ENCODE results near the gene CMTM5.
"Not testable (repeated sequence)": the region's sequence is repeated elsewhere in the genome, so short reads cannot be mapped to it uniquely, and the experiment has no call there.

Gene CMTM5

DNA sequence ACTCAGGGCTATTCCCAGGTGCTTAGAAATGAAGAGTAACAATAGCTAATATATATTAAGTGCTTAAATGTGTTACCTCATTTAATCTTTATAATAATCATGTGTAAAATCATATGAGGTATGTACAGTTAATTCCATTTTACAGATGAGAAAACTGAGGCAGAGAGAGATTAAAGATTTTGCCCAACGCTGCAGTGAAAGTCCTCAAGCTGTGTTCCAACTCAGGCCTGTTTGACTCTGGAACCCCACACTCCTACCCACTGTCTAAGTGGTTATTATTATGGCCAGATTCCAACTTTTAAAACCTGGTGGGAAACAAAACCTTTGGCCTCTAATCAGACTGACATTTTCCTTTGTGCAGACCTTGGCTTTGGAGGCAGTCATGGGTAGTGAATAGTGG is 10.2 kb downstream of the CMTM5 start:
- H3K27ac ChIP-seq = no peak overlapping the region
- H3K4me1 ChIP-seq = peaks cover 0 to 9% (median 8%) of the 10 kb centered on the region in 10 experiments; a peak in 15 of 20 replicates
- peaks cover 0 to 7% (median 0%) of the 10 kb centered on the region in 11 experiments; a peak in 4 of 22 replicates for H3K27me3 ChIP-seq
- H3K36me3 ChIP-seq = no peaks in the 10 kb centered on the region
- peaks cover 0 to 2% (median 0%) of the 10 kb centered on the region in 11 experiments; a peak in 1 of 22 replicates for H4K20me1 ChIP-seq
- no peak overlapping the region for H3K4me2 ChIP-seq
- no peak overlapping the region for H3K9ac ChIP-seq
- no peak overlapping the region for H3K4me3 ChIP-seq
- no peak for TF ChIP-seq Cebpa-rat (IDR thresholded peaks at IDR 0.05)
- no peaks in the 10 kb centered on the region for H3K9me3 ChIP-seq (replicated peaks in 1 of 11)

DNA sequence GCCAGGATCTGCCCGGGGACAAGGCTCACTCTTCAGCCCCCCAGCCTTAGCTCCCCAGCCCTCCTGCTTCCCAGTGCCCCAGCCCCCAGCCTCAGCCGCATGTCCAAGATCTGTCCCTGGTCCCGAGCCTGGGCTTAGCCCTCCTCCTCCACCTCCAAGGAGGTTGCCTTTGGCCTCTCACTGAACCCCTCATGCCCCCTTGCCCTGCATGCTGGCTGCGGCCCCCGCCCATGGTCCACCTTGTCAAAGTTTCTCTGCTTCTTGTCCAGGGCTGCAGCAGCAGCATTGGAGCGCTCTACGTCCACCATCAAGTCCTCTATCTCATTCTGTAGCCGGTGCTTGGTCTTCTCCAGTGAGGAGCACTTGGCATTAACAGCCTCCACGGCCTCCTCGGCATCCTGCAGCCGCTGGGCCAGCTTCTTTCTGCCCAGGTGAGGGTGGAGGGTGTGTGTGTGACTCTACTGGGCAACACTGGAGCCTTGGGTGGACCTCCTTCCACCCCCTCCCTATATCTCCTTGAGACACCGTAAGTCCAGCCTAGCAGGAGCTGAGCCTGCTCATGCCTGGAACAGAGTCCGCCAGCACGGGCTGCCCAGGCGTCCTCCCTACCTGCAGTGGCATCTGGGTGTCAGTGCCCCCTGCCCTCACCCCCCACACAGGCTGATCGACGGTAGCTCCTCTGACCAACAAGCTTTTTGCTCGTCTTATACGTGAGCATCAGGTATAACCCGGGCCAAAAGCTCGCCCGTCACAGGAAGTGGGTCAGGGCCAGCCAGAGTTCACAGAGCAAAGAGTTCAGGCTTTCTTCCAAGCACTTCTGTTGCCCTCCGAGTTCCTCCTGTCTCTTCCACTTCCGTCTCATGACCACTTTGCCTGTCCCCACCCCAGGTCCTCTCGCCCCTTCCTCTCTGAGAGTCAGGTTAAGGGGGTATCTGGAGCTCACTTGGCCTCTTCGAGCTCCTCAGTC is 11.4 kb downstream of the CMTM5 start:
- Histone ChIP-seq H3K27ac (no peak overlapping the region), H3K36me3 (no peaks in the 10 kb centered on the region), H3K27me3 (0 out of 22 replicates have a peak, but pooled peaks cover 0 to 6% (median 0%) of the 10 kb centered on the region in 11 experiments), H3K4me3 (no peak overlapping the region), H3K4me1 (no peaks in the 10 kb centered on the region), H3K9me3 (replicated peaks in 1 of 11) (no peaks in the 10 kb centered on the region), H3K4me2 (no peak overlapping the region), H3K9ac (no peak overlapping the region), H4K20me1 (no peaks in the 10 kb centered on the region)
- TF ChIP-seq Cebpa-rat (IDR thresholded peaks at IDR 0.05) = no peak

DNA sequence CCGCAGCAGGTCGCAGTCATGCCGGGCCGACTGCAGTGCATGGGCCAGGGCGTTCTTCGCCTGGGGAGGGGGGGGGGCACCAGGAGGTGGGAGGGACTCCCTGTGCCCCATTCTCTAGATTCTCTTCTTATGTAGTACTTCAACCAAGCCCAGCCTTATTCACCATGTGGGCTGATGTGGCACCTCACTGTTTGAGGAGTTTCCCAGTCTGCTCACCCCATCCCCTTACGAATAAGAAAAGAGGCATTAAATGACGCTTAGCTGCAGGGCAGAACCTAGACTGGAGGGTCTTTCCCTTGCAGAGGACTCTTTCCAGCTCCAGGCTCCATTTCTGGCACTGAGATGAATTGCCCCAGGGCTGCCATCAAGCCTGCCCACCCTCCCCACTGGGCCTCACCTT is 12.2 kb downstream of the CMTM5 start:
- Histone ChIP-seq H3K27ac (no peak overlapping the region), H3K4me2 (no peak overlapping the region), H3K4me3 (no peak overlapping the region), H3K4me1 (no peaks in the 10 kb centered on the region), H3K36me3 (no peaks in the 10 kb centered on the region), H3K9me3 (replicated peaks in 1 of 11) (no peaks in the 10 kb centered on the region), H4K20me1 (no peaks in the 10 kb centered on the region), H3K9ac (no peak overlapping the region), H3K27me3 (0 out of 22 replicates have a peak, but pooled peaks cover 0 to 4% (median 0%) of the 10 kb centered on the region in 11 experiments)
- TF ChIP-seq Cebpa-rat (IDR thresholded peaks at IDR 0.05) = no peak

DNA sequence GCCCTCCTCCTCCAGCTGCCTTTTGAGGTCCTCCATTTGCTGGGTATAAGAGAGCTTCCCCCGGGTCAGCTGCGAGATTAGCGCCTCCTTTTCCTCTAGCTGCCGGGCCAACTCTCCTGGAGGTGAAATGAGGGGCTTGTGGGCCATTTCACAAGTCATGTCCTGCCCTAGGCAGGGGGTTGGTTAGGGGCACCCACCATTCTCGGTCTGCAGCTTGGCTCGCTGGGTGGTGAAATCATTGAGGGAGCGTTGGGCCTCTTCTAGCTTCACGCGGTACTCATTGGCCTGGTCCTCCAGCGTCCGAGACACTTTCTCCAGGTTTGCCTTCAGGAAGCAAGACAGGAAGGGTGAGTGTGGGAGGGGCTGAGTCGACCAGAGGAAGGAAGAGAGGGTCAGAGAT is 12.6 kb downstream of the CMTM5 start:
- H3K27ac ChIP-seq = no peak overlapping the region
- no peaks in the 10 kb centered on the region for H3K9me3 ChIP-seq (replicated peaks in 1 of 11)
- no peaks in the 10 kb centered on the region for H3K36me3 ChIP-seq
- H4K20me1 ChIP-seq = no peaks in the 10 kb centered on the region
- no peak overlapping the region for H3K4me3 ChIP-seq
- no peaks in the 10 kb centered on the region for H3K27me3 ChIP-seq
- H3K9ac ChIP-seq = no peak overlapping the region
- H3K4me2 ChIP-seq = no peak overlapping the region
- no peak for TF ChIP-seq Cebpa-rat (IDR thresholded peaks at IDR 0.05)
- H3K4me1 ChIP-seq = no peaks in the 10 kb centered on the region

DNA sequence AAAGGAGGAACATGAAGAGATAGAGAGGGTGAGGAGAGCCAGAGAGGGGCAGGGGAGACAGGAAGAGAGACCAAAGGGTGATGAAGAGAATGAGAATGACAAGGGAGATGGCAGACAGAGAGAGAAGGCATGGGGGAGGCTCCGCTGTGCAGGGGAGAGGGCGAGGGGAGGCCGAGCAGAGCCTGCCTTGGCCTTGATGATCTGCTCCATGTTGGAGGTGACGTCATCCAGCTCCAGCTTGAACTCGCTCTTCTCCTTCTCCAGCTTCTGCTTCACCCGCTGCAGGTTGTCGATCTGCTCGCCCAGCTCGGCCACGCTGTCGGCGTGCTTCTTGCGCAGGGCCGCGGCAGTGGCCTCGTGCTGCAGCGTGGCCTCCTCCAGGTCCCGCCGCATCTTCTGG is 13.0 kb downstream of the CMTM5 start:
- not testable (repeated sequence) for H3K27ac ChIP-seq; H3K4me2 ChIP-seq; H3K4me1 ChIP-seq; H4K20me1 ChIP-seq; H3K4me3 ChIP-seq; H3K9me3 ChIP-seq (replicated peaks in 1 of 11); H3K9ac ChIP-seq; H3K27me3 ChIP-seq; H3K36me3 ChIP-seq

DNA sequence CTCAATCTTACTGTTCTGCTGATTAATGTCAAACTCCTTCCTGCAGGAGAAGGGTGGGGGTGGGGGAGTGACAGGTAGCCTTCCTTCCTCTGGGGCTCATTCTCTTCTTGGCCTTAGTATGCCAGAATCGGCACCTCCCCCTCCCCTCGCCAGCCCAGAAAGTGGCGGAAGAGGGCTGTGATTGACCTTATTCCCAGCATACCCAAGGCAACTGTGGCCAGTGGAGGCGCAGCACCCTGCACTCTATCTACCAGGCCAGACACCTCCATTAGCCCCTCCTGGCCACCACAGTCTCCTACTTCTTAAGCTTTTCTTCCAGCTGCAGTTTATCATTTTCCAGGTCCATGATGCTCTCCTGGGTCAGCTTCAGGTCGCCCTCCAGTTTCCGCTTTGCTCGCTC is 15.8 kb downstream of the CMTM5 start:
- H3K4me3 ChIP-seq = no peak overlapping the region
- H3K9me3 ChIP-seq (replicated peaks in 1 of 11) = no peaks in the 10 kb centered on the region
- no peak for TF ChIP-seq Cebpa-rat (IDR thresholded peaks at IDR 0.05)
- H4K20me1 ChIP-seq = no peaks in the 10 kb centered on the region; a peak in 1 of 22 replicates
- no peak overlapping the region for H3K27ac ChIP-seq
- H3K36me3 ChIP-seq = no peaks in the 10 kb centered on the region
- H3K4me2 ChIP-seq = no peak overlapping the region
- no peak overlapping the region for H3K9ac ChIP-seq
- no peaks in the 10 kb centered on the region for H3K27me3 ChIP-seq
- H3K4me1 ChIP-seq = peaks cover 0 to 16% (median 12%) of the 10 kb centered on the region in 10 experiments; a peak in 16 of 20 replicates

DNA sequence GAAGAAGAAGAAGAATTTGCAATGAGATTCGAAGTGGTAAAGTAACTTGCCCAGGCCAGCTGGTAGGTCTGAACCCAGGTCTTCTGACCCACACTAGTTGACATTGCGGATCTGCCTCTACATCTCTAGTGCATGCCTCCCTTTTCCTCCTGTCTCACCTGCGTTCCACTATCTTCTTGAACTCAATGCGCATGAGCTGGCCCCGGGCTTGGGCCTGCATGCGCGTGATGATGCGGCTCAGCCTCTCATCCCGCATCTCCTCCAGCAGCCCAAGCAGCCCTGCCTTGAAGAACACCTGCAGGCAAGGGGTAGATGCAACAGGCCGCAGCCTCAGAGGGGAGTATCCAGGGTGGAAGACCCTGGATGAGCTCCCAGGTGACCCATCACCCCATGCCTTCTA is 19.3 kb downstream of the CMTM5 start:
- H3K9ac ChIP-seq = no peak overlapping the region
- no peaks in the 10 kb centered on the region; a peak in 1 of 22 replicates for H4K20me1 ChIP-seq
- no peaks in the 10 kb centered on the region for H3K36me3 ChIP-seq
- no peak overlapping the region for H3K4me3 ChIP-seq
- no peaks in the 10 kb centered on the region for H3K9me3 ChIP-seq (replicated peaks in 1 of 11)
- no peak overlapping the region for H3K27ac ChIP-seq
- no peaks in the 10 kb centered on the region for H3K27me3 ChIP-seq
- peak overlapping the region in 7 of 11 experiments; percentile 50 to 79 (median 62); a peak in 8 of 22 replicates for H3K4me2 ChIP-seq
- peaks cover 0 to 19% (median 12%) of the 10 kb centered on the region in 10 experiments; a peak in 16 of 20 replicates for H3K4me1 ChIP-seq
- TF ChIP-seq Cebpa-rat (IDR thresholded peaks at IDR 0.05) = no peak

DNA sequence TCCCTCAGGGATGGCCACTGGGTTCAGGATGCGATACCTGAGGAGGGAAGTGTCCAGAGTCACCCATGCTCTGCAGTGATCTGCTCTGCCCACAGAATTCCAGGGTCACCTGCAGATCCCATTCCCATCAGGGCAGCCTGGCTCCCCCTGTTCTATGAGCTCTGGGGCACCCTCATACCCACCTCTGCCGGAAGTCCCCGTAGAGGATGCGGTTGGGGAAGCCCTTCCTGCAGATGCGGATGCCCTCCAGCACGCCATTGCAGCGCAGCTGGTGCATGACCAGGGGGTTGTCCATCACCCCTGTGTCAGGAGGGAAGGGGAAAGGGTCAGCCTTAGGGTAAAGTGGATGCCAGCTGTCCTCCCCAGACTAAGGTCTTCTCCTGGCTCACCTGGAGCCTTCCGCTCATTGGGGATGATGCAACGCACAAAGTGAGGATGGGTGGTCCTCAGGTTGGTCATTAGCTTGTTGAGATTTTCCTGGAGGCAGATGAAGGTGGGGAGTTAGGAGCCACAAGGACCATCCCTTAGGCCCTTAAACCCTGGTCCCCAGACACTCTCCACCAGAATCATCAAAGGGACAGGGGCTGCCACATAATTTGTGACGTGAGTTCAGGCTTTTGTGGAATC is 20.0 kb downstream of the CMTM5 start:
- no peaks in the 10 kb centered on the region; a peak in 1 of 22 replicates for H4K20me1 ChIP-seq
- no peaks in the 10 kb centered on the region for H3K9me3 ChIP-seq (replicated peaks in 1 of 11)
- H3K4me1 ChIP-seq = peaks cover 0 to 21% (median 12%) of the 10 kb centered on the region in 10 experiments; a peak in 16 of 20 replicates
- H3K27ac ChIP-seq = no peak overlapping the region
- peak overlapping the region in 10 of 11 experiments; percentile 27 to 79 (median 62); a peak in 19 of 22 replicates for H3K4me2 ChIP-seq
- peaks cover 0 to 6% (median 0%) of the 10 kb centered on the region in 11 experiments; a peak in 4 of 22 replicates for H3K27me3 ChIP-seq
- H3K4me3 ChIP-seq = no peak overlapping the region
- TF ChIP-seq Cebpa-rat (IDR thresholded peaks at IDR 0.05) = no peak
- H3K9ac ChIP-seq = no peak overlapping the region
- H3K36me3 ChIP-seq = no peaks in the 10 kb centered on the region

DNA sequence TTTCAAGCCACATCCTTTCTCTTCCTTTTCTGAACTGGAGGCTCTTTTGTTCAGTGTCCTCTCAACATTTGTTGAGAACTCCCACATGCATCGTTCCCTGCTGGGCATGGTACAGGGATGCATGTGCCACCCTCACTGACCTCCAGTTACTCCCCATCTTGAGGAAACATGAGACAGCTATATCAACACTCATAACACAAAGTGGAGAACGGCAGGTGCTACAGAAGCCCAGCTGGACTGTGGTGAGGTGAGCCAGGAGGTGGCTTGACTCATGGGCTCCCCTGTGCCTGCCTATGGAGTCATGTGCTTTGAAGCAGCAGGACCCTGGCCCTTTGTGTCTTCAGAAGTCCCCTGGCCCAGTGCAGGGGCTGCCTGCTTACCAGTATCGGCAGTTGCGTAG is 21.5 kb downstream of the CMTM5 start:
- Histone ChIP-seq H3K27me3 (peaks cover 5 to 20% (median 14%) of the 10 kb centered on the region in 11 experiments; a peak in 20 of 22 replicates), H4K20me1 (peaks cover 0 to 5% (median 0%) of the 10 kb centered on the region in 11 experiments; a peak in 7 of 22 replicates), H3K4me1 (peaks cover 0 to 21% (median 14%) of the 10 kb centered on the region in 10 experiments; a peak in 16 of 20 replicates), H3K4me3 (no peak overlapping the region), H3K36me3 (no peaks in the 10 kb centered on the region), H3K9ac (no peak overlapping the region), H3K27ac (no peak overlapping the region), H3K4me2 (no peak overlapping the region), H3K9me3 (replicated peaks in 1 of 11) (no peaks in the 10 kb centered on the region)
- no peak for TF ChIP-seq Cebpa-rat (IDR thresholded peaks at IDR 0.05)
